GM12878 (cell line): ENCODE results near the gene RASA4.
"Not testable (repeated sequence)": the region's sequence is repeated elsewhere in the genome, so short reads cannot be mapped to it uniquely, and the experiment has no call there.

Experiments used
- CBFB ChIP-seq: IDR thresholded peaks from 2 replicates; pipeline ENCODE4 v1.6.1; 2016; ENCODE audit warnings: antibody characterized with exemption, low read depth
- EGR1 ChIP-seq, 2 experiments: IDR thresholded peaks; 1 replicate in 1 of 2; 2 replicates in 1 of 2; pipeline ENCODE4 v1.6.1; 2011 to 2012; ENCODE audit warnings: low read depth in 2 of 2, low read length in 2 of 2, borderline replicate concordance in 1 of 2, mild to moderate bottlenecking in 1 of 2, moderate library complexity in 1 of 2
- EZH2 ChIP-seq: IDR thresholded peaks from 2 replicates; pipeline ENCODE4 v1.6.1; 2012; ENCODE audit warnings: low read depth, mild to moderate bottlenecking, control low read depth, inconsistent platforms, low read length, borderline replicate concordance; ENCODE audit not compliant: control insufficient read depth
- JUND ChIP-seq: IDR thresholded peaks from 2 replicates; pipeline ENCODE4 v1.6.1; 2012; ENCODE audit warnings: low read depth, mild to moderate bottlenecking, low read length, improper control_type of control experiment, moderate library complexity
- POLR2AphosphoS5 ChIP-seq: IDR thresholded peaks from 2 replicates; pipeline ENCODE4 v1.6.1; 2011; ENCODE audit warnings: mild to moderate bottlenecking, low read length, inconsistent platforms
- TF ChIP-seq, protein P1 (sequence below), 3 experiments: IDR thresholded peaks in 2 of 3; conservative IDR thresholded peaks in 1 of 3; 2 replicates each; pipeline ENCODE4 v1.5.1; 2011; ENCODE audit warnings: low read depth in 3 of 3, low read length in 3 of 3, mild to moderate bottlenecking in 3 of 3, control low read depth in 2 of 3, moderate library complexity in 2 of 3, inconsistent platforms in 1 of 3, mixed read lengths in 1 of 3; ENCODE audit not compliant: control insufficient read depth in 2 of 3, insufficient read depth in 1 of 3; ENCODE audit errors: extremely low read depth in 1 of 3
- TF ChIP-seq, protein P2 (sequence below): fragments of 150-350 bp; IDR thresholded peaks from 2 replicates; pipeline ENCODE4 v1.6.1; 2016; ENCODE audit warnings: low read depth, low read length

DNA sequence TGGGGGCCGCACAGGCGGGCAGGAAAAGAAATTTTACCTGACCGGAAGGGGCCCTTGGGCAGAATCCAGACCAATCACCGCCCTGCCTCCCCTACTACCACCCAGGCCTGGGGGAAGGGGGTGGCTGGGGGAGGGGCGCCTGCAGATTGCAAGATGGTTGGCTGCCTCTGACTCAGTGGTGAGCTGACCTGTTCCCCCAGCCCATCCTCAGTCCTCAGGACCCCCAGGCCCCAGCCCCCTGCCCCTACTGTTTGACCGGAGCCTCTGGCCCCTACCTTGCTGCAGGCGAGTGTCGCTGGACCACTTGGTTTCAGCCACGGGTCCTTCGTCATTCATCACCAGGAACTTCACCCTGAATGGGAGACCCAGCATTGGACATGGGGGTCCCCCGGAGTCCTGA lies 22.3 kb upstream of the RASA4 start:
- TF ChIP-seq CBFB; EZH2; JUND; EGR1 (IDR thresholded peaks at IDR 0.05; ENCODE audit: borderline replicate concordance in 1 of 2, low read depth in 2 of 2, low read length in 2 of 2); POLR2AphosphoS5: not testable (repeated sequence)
- TF ChIP-seq, protein P1, sequence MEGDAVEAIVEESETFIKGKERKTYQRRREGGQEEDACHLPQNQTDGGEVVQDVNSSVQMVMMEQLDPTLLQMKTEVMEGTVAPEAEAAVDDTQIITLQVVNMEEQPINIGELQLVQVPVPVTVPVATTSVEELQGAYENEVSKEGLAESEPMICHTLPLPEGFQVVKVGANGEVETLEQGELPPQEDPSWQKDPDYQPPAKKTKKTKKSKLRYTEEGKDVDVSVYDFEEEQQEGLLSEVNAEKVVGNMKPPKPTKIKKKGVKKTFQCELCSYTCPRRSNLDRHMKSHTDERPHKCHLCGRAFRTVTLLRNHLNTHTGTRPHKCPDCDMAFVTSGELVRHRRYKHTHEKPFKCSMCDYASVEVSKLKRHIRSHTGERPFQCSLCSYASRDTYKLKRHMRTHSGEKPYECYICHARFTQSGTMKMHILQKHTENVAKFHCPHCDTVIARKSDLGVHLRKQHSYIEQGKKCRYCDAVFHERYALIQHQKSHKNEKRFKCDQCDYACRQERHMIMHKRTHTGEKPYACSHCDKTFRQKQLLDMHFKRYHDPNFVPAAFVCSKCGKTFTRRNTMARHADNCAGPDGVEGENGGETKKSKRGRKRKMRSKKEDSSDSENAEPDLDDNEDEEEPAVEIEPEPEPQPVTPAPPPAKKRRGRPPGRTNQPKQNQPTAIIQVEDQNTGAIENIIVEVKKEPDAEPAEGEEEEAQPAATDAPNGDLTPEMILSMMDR (IDR thresholded peaks at IDR 0.05 in 2 of 3, conservative IDR thresholded peaks at IDR 0.05 in 1 of 3; ENCODE audit: control insufficient read depth in 2 of 3, extremely low read depth in 1 of 3, insufficient read depth in 1 of 3, low read depth in 3 of 3, low read length in 3 of 3): not testable (repeated sequence)
- TF ChIP-seq, protein P2, sequence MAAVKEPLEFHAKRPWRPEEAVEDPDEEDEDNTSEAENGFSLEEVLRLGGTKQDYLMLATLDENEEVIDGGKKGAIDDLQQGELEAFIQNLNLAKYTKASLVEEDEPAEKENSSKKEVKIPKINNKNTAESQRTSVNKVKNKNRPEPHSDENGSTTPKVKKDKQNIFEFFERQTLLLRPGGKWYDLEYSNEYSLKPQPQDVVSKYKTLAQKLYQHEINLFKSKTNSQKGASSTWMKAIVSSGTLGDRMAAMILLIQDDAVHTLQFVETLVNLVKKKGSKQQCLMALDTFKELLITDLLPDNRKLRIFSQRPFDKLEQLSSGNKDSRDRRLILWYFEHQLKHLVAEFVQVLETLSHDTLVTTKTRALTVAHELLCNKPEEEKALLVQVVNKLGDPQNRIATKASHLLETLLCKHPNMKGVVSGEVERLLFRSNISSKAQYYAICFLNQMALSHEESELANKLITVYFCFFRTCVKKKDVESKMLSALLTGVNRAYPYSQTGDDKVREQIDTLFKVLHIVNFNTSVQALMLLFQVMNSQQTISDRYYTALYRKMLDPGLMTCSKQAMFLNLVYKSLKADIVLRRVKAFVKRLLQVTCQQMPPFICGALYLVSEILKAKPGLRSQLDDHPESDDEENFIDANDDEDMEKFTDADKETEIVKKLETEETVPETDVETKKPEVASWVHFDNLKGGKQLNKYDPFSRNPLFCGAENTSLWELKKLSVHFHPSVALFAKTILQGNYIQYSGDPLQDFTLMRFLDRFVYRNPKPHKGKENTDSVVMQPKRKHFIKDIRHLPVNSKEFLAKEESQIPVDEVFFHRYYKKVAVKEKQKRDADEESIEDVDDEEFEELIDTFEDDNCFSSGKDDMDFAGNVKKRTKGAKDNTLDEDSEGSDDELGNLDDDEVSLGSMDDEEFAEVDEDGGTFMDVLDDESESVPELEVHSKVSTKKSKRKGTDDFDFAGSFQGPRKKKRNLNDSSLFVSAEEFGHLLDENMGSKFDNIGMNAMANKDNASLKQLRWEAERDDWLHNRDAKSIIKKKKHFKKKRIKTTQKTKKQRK: not testable (repeated sequence)
